IPS DF 6.9 (cell line): Measurements from ENCODE around the gene DSCAM.

Experiments used
- DNase-seq: peaks from one replicate; pipeline ENCODE4 v3.0.0-alpha.2; 2013; ENCODE audit warnings: low read depth, low spot score
- H3K27ac ChIP-seq: one replicate; pipeline ENCODE4 v1.5.1; 2013; ENCODE audit warnings: low read length, control low read depth
- H3K27me3 ChIP-seq: 2 replicates; pipeline ENCODE4 v1.6.1; 2013; ENCODE audit warnings: mild to moderate bottlenecking, low read length; ENCODE audit not compliant: control insufficient read depth, insufficient read depth
- H3K36me3 ChIP-seq: 2 replicates; pipeline ENCODE4 v1.6.1; 2013; ENCODE audit warnings: low read length; ENCODE audit not compliant: control insufficient read depth, insufficient read depth
- H3K4me1 ChIP-seq: 2 replicates; pipeline ENCODE4 v1.6.1; 2013; ENCODE audit warnings: low read length; ENCODE audit not compliant: control insufficient read depth, insufficient read depth
- H3K4me3 ChIP-seq: 2 replicates; pipeline ENCODE4 v1.5.1; 2013; ENCODE audit warnings: mild to moderate bottlenecking, low read length
- H3K9me3 ChIP-seq: 2 replicates; pipeline ENCODE4 v1.6.1; 2013; ENCODE audit warnings: low read length, inconsistent platforms; ENCODE audit not compliant: control insufficient read depth, insufficient read depth
- WGBS: extraction: QIAGEN DNeasy Blood & Tissue Kit; methylation state at CpG from one replicate; pipeline ENCODE4 v1.1.7; 2013; ENCODE audit warnings: mixed read lengths, missing lambda C conversion rate; ENCODE audit not compliant: insufficient read length, insufficient coverage; 5-methylcytosine and 5-hydroxymethylcytosine counted together

Gene DSCAM

GRCh38 chr21:40783404-40783803, 63.6 kb downstream of the DSCAM start:
- no CpG with 5 or more reads among the region's 6 CpGs for WGBS
- no peak overlapping the region for H3K4me3 ChIP-seq
- H3K27me3 ChIP-seq = no peaks in the 10 kb centered on the region
- H3K27ac ChIP-seq = no peak overlapping the region
- H3K4me1 ChIP-seq = no peaks in the 10 kb centered on the region
- peaks cover 1% of the 10 kb centered on the region; the same call in 1 of the 2 replicates for H3K9me3 ChIP-seq
- DNase-seq = no peak
- H3K36me3 ChIP-seq = no peaks in the 10 kb centered on the region

GRCh38 chr21:40770435-40771055, 76.4 kb downstream of the DSCAM start:
- no CpG with 5 or more reads among the region's 5 CpGs for WGBS
- DNase-seq = no peak
- H3K27ac ChIP-seq = no peak overlapping the region

GRCh38 chr21:40769231-40769630, 77.7 kb downstream of the DSCAM start:
- no CpG with 5 or more reads among the region's 1 CpG for WGBS
- no peaks in the 10 kb centered on the region for H3K27me3 ChIP-seq

More at GRCh38 chr21:40770435-40771055, 76.4 kb downstream of the DSCAM start:
- no peaks in the 10 kb centered on the region for H3K4me1 ChIP-seq
- no peaks in the 10 kb centered on the region for H3K36me3 ChIP-seq
- peaks cover 16% of the 10 kb centered on the region for H3K9me3 ChIP-seq
- no peak overlapping the region for H3K4me3 ChIP-seq
- no peaks in the 10 kb centered on the region for H3K27me3 ChIP-seq

GRCh38 chr21:40768056-40768455, 78.9 kb downstream of the DSCAM start:
- H3K27ac ChIP-seq = no peak overlapping the region
- H3K36me3 ChIP-seq = no peaks in the 10 kb centered on the region
- H3K4me1 ChIP-seq = no peaks in the 10 kb centered on the region
- no CpG with 5 or more reads among the region's 2 CpGs for WGBS
- peaks cover 9% of the 10 kb centered on the region for H3K9me3 ChIP-seq
- no peak for DNase-seq
- no peak overlapping the region for H3K4me3 ChIP-seq
- H3K27me3 ChIP-seq = no peaks in the 10 kb centered on the region

More at GRCh38 chr21:40769231-40769630, 77.7 kb downstream of the DSCAM start:
- DNase-seq = no peak
- Histone ChIP-seq H3K4me1 (no peaks in the 10 kb centered on the region), H3K27ac (no peak overlapping the region), H3K4me3 (no peak overlapping the region), H3K9me3 (peaks cover 14% of the 10 kb centered on the region), H3K36me3 (no peaks in the 10 kb centered on the region)

- H3K27me3 ChIP-seq = no peaks in the 10 kb centered on the region
- H3K27ac ChIP-seq = no peak overlapping the region
- no peak overlapping the region for H3K4me3 ChIP-seq
- DNase-seq = no peak
- no peaks in the 10 kb centered on the region for H3K4me1 ChIP-seq
- WGBS = no CpG with 5 or more reads among the region's 1 CpG
- H3K9me3 ChIP-seq = peaks cover 4% of the 10 kb centered on the region
- no peaks in the 10 kb centered on the region for H3K36me3 ChIP-seq
Measured at GRCh38 chr21:40766381-40766780, 80.6 kb downstream of the DSCAM start.

- no CpG with 5 or more reads among the region's 12 CpGs for WGBS
- H3K9me3 ChIP-seq = peaks cover 4% of the 10 kb centered on the region
- no peak for DNase-seq
Measured at GRCh38 chr21:40765811-40766210, 81.1 kb downstream of the DSCAM start.

GRCh38 chr21:40760821-40761220, 86.1 kb downstream of the DSCAM start:
- Histone ChIP-seq H3K36me3 (no peaks in the 10 kb centered on the region), H3K27me3 (no peaks in the 10 kb centered on the region), H3K4me1 (no peaks in the 10 kb centered on the region), H3K4me3 (no peak overlapping the region), H3K27ac (no peak overlapping the region), H3K9me3 (peaks cover 12% of the 10 kb centered on the region)
- no CpG with 5 or more reads among the region's 2 CpGs for WGBS
- no peak for DNase-seq

More at GRCh38 chr21:40765811-40766210, 81.1 kb downstream of the DSCAM start:
- Histone ChIP-seq H3K4me3 (no peak overlapping the region), H3K27ac (no peak overlapping the region), H3K36me3 (no peaks in the 10 kb centered on the region), H3K4me1 (no peaks in the 10 kb centered on the region), H3K27me3 (no peaks in the 10 kb centered on the region)

- no peaks in the 10 kb centered on the region for H3K4me1 ChIP-seq
- no peak overlapping the region for H3K27ac ChIP-seq
- H3K9me3 ChIP-seq = peaks cover 12% of the 10 kb centered on the region
- no peaks in the 10 kb centered on the region for H3K27me3 ChIP-seq
- no peaks in the 10 kb centered on the region for H3K36me3 ChIP-seq
- H3K4me3 ChIP-seq = no peak overlapping the region
- no peak for DNase-seq
- WGBS = no CpG with 5 or more reads among the region's 2 CpGs
Measured at GRCh38 chr21:40759061-40759460, 87.9 kb downstream of the DSCAM start.

- no peaks in the 10 kb centered on the region for H3K4me1 ChIP-seq
- H3K36me3 ChIP-seq = no peaks in the 10 kb centered on the region
- no peaks in the 10 kb centered on the region for H3K27me3 ChIP-seq
- no peak overlapping the region for H3K4me3 ChIP-seq
- WGBS = no CpG with 5 or more reads among the region's 3 CpGs
- no peak overlapping the region for H3K27ac ChIP-seq
- no peak for DNase-seq
- H3K9me3 ChIP-seq = peaks cover 14% of the 10 kb centered on the region
Measured at GRCh38 chr21:40757366-40757765, 89.6 kb downstream of the DSCAM start.

GRCh38 chr21:40754466-40754865, 92.5 kb downstream of the DSCAM start:
- Histone ChIP-seq H3K27me3 (no peaks in the 10 kb centered on the region), H3K4me1 (no peaks in the 10 kb centered on the region), H3K36me3 (no peaks in the 10 kb centered on the region), H3K9me3 (peaks cover 11% of the 10 kb centered on the region), H3K4me3 (no peak overlapping the region), H3K27ac (no peak overlapping the region)
- no peak for DNase-seq
- WGBS = no CpG with 5 or more reads among the region's 5 CpGs

- no peaks in the 10 kb centered on the region for H3K27me3 ChIP-seq
- H3K9me3 ChIP-seq = peaks cover 8% of the 10 kb centered on the region
- H3K4me3 ChIP-seq = no peak overlapping the region
- DNase-seq = no peak
- no peaks in the 10 kb centered on the region for H3K36me3 ChIP-seq
- no peaks in the 10 kb centered on the region for H3K4me1 ChIP-seq
- no CpG with 5 or more reads among the region's 8 CpGs for WGBS
- no peak overlapping the region for H3K27ac ChIP-seq
Measured at GRCh38 chr21:40753756-40754155, 93.2 kb downstream of the DSCAM start.
